Measurements from ENCODE around the gene MPV17L2. TPM values are rescaled to one million over a fixed set of nuclear protein-coding genes. Genes with fewer than 3 reads are reported as not detected.

MPV17L2 gene
- total and polyA plus RNA-seq, 4 donors, result 3.6 to 28.0 (median 14.1) TPM

- TF ChIP-seq CTCF (IDR thresholded peaks at IDR 0.05; ENCODE audit: low read depth, low read length, missing input control), result no peak
- no peak for TF ChIP-seq REST (IDR thresholded peaks at IDR 0.05)
- no peak for TF ChIP-seq JUND (IDR thresholded peaks at IDR 0.05)
- no peak for TF ChIP-seq NR2F2 (IDR thresholded peaks at IDR 0.05)
- no peak for DNase-seq (ENCODE audit: low spot score)
- Histone ChIP-seq H3K9me3 (ENCODE audit: control insufficient read depth in 4 of 4, low read length in 3 of 4) (no peaks in the 10 kb centered on the region), H3K27me3 (ENCODE audit: control insufficient read depth in 4 of 4, insufficient read depth in 4 of 4, low read length in 3 of 4) (no peaks in the 10 kb centered on the region), H3K4me3 (ENCODE audit: low read depth in 1 of 3, low read length in 3 of 3) (no peak overlapping the region), H3K4me1 (ENCODE audit: control insufficient read depth in 4 of 4, insufficient read depth in 4 of 4, low read length in 3 of 4) (peaks cover 5 to 39% (median 24%) of the 10 kb centered on the region in 4 donors), H3K9ac (ENCODE audit: low read depth in 1 of 2, low read length in 2 of 2) (no peak overlapping the region), H3K36me3 (ENCODE audit: control insufficient read depth in 4 of 4, insufficient read depth in 3 of 4, low read depth in 1 of 4, low read length in 3 of 4) (peaks cover 0 to 13% (median 8%) of the 10 kb centered on the region in 4 donors), H3K27ac (ENCODE audit: low read depth in 1 of 2, low read length in 2 of 2) (no peak overlapping the region)
- WGBS, result 96% methylated on average over 10 of the region's 10 CpGs
These were observed 33.2 kb upstream of the MPV17L2 start for GRCh38 chr19:18159810-18160209.

- WGBS, result 78% methylated on average over 13 of the region's 13 CpGs
- Histone ChIP-seq H3K4me1 (ENCODE audit: control insufficient read depth in 4 of 4, insufficient read depth in 4 of 4, low read length in 3 of 4) (peaks cover 5 to 35% (median 21%) of the 10 kb centered on the region in 4 donors), H3K27me3 (ENCODE audit: control insufficient read depth in 4 of 4, insufficient read depth in 4 of 4, low read length in 3 of 4) (no peaks in the 10 kb centered on the region), H3K27ac (ENCODE audit: low read depth in 1 of 2, low read length in 2 of 2) (peak overlapping the region in 1 of 2 donors; percentile 38), H3K4me3 (ENCODE audit: low read depth in 1 of 3, low read length in 3 of 3) (peak overlapping the region in 1 of 3 donors; percentile 45), H3K9ac (ENCODE audit: low read depth in 1 of 2, low read length in 2 of 2) (no peak overlapping the region), H3K36me3 (ENCODE audit: control insufficient read depth in 4 of 4, insufficient read depth in 3 of 4, low read depth in 1 of 4, low read length in 3 of 4) (peaks cover 0 to 14% (median 9%) of the 10 kb centered on the region in 4 donors), H3K9me3 (ENCODE audit: control insufficient read depth in 4 of 4, low read length in 3 of 4) (no peaks in the 10 kb centered on the region)
- TF ChIP-seq NR2F2 (IDR thresholded peaks at IDR 0.05) (no peak), FOXA1 (IDR thresholded peaks at IDR 0.05) (no peak), SP1 (IDR thresholded peaks at IDR 0.05) (no peak)
- peak; percentile 75 for DNase-seq (ENCODE audit: low spot score)
These were observed 32.5 kb upstream of the MPV17L2 start for GRCh38 chr19:18160493-18160970.

GRCh38 chr19:18160971-18161635 is 31.9 kb upstream of the MPV17L2 start:
- Histone ChIP-seq H3K9ac (ENCODE audit: low read depth in 1 of 2, low read length in 2 of 2) (no peak overlapping the region), H3K36me3 (ENCODE audit: control insufficient read depth in 4 of 4, insufficient read depth in 3 of 4, low read depth in 1 of 4, low read length in 3 of 4) (peaks cover 0 to 19% (median 11%) of the 10 kb centered on the region in 4 donors), H3K27me3 (ENCODE audit: control insufficient read depth in 4 of 4, insufficient read depth in 4 of 4, low read length in 3 of 4) (no peaks in the 10 kb centered on the region), H3K27ac (ENCODE audit: low read depth in 1 of 2, low read length in 2 of 2) (peak overlapping the region; percentile 7 to 38), H3K4me1 (ENCODE audit: control insufficient read depth in 4 of 4, insufficient read depth in 4 of 4, low read length in 3 of 4) (peaks cover 5 to 29% (median 20%) of the 10 kb centered on the region in 4 donors), H3K9me3 (ENCODE audit: control insufficient read depth in 4 of 4, low read length in 3 of 4) (no peaks in the 10 kb centered on the region), H3K4me3 (ENCODE audit: low read depth in 1 of 3, low read length in 3 of 3) (peak overlapping the region in 1 of 3 donors; percentile 45)
- TF ChIP-seq CTCF (IDR thresholded peaks at IDR 0.05; ENCODE audit: low read depth, low read length, missing input control), result peak; percentile 70
- TF ChIP-seq FOXA1 (IDR thresholded peaks at IDR 0.05), result no peak
- peak; percentile 89 for DNase-seq (ENCODE audit: low spot score)
- 4% methylated on average over 66 of the region's 66 CpGs for WGBS
